Stimulated activated CD4-positive, alpha-beta T cell treated with anti-CD3 and anti-CD28 coated beads, Interleukin-1b, Interleukin-23, amount 100 ng/mL, for 48 hours (primary cell): ENCODE data around the gene TRMT10B.

Experiments
- DNase-seq: peaks from one replicate; pipeline ENCODE4 v3.0.0-alpha.2; 2020

Gene TRMT10B, protein sequence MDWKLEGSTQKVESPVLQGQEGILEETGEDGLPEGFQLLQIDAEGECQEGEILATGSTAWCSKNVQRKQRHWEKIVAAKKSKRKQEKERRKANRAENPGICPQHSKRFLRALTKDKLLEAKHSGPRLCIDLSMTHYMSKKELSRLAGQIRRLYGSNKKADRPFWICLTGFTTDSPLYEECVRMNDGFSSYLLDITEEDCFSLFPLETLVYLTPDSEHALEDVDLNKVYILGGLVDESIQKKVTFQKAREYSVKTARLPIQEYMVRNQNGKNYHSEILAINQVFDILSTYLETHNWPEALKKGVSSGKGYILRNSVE

DNA sequence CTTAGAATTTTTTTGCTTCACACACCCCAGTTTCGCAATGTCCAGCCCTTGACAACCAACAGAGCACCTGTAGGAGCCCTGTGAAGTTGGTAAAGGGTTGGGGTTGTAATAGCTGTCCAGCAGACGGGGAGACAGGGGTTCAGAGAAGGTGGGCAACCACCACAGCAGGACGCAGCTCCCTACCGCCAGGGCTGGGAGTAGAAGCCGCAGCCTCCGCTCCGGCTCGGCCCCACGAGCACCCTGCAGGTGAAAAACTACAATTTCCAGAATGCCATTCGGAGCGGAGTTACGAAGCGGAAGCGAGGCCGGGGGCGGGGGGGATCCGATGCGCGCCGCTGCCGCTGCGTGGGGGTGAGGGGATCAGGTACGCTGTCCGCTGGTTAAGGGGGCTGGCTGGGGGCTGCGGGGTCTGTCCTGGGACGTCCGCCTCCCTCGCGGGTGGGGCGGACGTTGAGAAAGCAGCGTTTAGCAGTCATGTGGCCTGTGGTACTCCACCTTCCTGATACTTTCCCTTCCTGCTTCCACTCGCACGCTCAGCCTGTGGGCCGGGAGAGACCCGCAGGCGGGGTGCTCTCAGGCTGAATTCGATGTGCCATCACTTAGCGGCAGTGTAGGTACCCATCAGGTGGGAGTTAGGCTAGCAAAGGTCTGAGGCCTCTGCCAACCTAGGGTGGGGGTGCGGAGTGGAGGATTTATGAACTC lies at the start of gene TRMT10B:
TRMT10B (plus strand) TSS at position 317 of the 702 bp plus-strand sequence. CDS start 8,127 bp downstream, outside the sequence.
- peak; percentile 68 for DNase-seq

DNA sequence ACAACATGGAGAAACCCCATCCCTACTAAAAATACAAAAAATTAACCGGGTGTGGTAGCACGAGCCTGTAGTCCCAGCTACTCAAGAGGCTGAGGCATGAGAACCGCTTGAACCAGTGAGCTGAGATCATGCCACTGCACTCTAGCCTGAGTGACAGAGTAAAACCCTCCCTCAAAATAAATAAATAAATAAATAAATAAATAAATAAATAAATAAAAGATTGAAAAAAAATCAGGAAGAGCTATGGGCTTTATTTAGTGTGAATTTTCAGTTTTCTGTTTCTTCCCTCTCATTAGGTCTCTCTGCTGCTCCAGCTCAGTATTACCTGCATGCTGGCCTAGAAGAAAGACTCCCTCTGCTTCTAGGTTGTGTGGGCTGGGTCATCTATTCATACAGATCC lies 47.8 kb upstream of the TRMT10B start:
- DNase-seq = no peak

DNA sequence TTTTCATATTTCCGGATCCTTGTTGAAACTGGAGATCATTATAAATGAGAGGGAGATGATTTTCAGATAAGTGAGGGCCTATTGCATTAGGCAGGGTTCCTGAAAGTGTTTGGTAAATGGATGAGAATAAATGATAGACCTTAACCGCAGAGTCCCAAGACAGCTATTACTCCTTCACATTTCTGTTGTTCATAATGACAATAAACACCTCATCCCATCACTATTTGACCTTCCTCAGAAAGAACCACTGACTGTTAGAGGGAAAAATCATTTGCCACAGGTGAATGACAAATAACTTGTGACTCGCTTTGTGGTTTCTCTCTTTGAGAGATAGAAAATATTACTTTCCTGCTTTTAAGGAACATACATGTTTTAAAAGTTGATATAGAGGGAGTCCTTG lies 47.3 kb upstream of the TRMT10B start:
- no peak for DNase-seq

DNA sequence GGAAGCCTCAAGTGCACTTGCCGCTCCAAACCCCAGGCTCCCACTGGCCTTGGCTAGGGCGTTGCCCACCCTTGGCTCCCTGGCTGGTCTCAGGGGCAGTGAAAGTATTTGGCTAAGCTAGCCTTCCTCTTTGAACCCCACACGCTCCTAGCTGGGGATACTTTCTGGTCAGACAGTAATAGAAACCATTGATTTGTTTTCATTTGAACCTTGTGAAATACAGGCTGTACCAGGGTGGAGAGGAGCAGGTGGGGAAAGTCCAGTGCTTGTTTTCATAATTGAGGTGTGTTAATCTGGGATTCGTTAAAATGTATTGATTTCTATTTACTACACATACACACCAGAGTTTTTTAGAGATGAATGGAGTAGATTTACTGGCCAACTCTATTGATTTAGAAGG lies 45.9 kb upstream of the TRMT10B start:
- no peak for DNase-seq

DNA sequence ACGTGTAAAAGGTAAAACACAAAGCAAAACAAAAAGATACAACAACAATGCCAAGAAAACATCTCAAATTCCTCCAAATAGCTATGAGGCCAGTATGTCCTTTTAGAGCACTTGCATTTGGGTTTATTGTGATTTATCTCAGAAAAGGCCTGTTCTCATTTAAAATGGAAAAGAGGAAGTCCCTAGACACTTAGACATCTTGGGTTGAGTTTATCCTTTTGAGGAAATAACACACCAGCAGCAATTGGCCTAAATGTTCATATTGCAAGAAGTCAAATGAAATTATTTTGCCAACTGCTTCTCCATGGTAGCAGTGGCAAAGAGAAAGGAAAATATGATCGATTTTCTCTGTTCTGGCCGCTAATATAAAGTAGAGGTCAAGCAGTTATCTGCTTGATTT lies 43.6 kb upstream of the TRMT10B start:
- no peak for DNase-seq

DNA sequence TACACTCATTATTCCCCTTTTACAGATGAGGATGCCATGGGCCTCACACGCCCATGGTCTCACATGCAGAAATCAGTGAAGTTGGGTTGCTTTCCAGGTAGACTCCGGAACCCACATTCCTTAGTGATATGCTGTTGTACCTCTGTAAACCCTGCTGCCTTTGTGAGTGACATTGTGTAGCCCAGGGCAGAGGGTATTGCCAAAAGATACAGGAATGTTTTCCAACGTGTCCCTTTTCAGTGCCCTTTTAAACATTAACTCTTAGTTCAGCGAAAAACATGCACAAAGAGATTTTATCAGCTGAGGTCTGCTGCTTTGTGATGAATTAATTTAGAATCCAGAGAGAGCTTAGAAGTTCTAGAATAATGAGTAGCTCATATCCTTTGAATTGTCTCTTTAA lies 38.3 kb upstream of the TRMT10B start:
- DNase-seq = no peak

DNA sequence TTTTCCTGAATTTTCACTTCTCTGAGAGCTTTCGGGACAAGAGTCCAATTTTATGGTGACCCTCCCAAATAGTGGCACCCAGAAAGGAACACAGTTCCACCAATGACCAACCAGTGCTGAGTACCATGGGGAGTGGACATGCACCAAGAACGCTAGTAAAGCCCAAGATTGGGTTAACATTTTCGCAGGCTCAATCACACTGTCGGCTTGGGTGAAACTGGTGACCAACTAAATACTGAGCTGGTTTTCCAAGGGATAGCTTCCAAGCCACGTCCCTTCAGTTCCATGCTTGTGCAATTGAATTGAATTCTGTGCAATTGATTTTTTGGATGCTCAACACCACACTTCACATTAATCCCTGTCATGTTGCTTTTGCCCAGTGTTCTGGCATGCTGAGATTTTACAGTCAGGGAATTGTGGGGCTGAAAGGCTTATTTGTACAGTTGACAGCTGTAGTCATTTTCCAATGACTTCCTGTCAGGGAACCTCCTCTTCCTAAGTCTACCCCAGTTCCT lies 37.6 kb upstream of the TRMT10B start:
- no peak for DNase-seq

DNA sequence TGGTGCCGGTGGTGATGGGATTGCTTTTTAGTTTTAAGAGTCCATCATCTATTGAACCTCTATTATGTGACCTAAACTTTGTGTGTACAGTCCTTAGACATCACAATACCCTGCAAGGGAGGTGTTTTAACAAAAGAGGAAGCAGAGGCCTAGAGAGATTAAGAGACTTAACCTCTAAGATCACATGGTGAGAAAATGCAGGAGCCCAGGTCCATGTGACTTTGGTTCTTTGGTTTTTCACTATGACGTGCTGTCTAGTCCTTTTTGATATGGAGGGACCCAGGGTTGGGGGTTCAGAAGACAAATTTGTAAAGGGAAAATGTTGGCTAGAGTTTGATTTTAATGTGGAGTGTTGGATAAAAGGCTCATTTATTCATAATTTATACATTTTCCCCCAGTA lies 34.1 kb upstream of the TRMT10B start:
- no peak for DNase-seq

DNA sequence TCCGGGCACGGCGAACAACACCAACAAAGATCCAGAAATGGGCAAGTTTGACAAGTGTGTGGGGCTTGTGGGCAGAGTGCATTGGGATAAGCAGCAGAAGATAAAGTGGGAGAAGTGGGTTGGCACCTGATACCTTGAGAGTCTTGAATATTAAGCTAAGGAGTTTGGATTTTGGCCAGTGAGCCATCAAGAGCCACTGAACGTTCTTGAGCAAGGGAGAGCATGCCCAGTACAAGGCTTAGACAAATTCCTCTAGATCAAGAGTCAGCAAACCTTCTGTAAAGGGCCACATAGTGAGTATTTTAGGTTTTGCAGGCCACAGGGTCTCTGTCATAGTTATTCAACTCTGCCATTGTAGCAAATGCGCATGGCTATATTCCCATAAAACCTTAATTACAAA lies 26.6 kb upstream of the TRMT10B start:
- no peak for DNase-seq

DNA sequence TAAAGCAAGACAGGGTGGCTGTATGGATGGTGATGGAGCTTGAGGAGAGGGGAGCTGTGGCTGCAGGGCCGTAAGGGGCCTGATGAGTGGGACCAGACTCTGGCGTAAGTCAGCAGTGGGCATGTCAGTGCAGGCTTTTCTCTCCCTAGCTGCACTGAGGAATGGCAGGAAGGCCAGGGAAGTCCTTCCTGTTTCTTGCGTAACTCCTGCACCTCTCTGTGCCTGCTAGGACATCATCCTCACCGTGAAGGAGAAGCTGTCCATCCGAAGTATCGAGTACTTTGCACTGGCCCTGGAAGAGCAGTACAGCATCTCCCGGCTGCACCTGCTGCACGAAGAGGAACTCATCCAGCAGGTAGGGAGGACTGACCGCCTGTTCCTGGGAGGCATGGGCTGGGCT lies 24.1 kb upstream of the TRMT10B start:
- DNase-seq = no peak

DNA sequence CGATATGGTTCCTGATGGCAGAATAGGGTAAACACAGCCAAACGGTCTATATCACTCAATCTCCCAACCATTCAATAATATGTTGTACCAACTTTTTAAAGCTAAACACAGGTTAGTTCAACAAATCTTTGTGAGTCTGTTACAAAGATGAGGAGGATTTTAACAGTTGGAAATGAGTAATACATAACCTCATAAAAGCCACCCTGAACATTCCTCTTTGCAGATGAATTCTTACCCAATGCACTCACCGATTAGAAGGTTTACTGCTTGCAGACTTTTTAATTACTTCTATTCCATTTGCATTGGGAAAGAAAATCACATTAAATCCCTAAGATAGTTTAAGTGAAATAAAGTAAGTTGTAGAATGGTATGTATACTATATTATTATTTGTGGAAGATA lies 23.3 kb upstream of the TRMT10B start:
- DNase-seq = no peak

DNA sequence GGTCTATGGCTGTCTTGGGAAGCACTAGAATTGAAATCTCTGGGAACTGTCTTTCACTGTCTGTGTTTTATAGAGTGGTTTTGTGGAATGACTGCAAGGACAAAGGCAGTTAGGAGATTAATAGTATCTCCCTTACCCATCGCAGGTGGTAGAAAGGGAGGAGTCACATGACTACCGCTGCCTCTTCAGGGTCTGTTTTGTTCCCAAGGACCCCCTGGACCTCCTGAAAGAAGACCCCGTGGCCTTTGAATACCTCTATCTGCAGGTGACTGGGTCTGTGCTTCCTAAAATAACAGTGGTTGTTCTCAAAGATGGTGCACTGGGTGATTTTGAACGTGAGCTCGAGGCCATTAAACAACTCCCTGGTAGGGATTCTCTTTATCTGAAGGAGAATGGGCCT lies 22.8 kb upstream of the TRMT10B start:
- DNase-seq = no peak

DNA sequence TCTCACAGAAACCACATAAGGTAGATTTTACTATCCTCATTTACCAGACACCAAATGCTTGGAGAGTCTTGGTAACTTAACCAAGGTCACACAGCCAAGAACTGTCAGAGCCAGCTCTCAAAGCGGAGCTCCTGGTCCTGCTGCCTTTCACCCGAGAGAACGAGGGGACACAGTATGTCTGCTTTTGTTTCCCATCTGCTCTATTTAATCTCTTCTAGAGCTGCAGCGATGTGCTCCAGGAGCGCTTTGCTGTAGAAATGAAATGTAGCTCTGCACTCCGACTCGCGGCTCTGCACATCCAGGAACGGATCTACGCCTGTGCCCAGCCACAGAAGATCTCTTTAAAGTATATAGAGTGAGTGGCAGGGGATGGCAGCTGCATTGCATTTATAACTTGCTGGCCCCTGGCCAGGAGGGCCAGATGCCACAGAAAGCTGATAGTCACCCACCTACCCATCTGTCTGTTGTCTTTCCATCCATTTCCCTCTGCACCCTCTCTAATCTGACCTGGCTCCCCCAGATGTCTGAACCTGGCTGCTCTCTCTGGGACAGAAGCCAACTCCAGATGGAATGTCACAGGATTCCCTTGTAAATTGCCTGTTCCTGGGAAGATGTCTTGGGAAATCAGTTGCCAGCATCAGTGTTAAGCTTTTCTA lies 21.4 kb upstream of the TRMT10B start:
- no peak for DNase-seq

DNA sequence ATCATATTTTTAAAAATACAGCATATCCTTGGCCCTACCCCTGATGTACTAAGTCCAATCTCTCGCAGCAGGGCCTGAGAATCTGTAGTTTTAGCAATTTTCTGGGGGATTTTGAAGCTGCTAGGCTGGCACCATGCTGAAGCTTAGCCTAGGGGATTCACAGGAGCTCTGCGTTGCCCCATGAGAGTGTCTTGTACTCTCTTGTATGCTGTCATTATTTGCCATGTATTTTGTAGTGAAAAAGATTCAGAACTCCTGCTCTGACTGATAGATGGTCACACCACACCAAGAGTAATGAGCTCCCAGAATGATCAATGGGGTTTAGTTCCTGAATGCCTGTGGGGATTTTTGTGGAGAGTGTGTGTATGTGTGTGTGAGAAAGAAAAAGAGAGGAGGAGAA lies 20.7 kb upstream of the TRMT10B start:
- DNase-seq = no peak

DNA sequence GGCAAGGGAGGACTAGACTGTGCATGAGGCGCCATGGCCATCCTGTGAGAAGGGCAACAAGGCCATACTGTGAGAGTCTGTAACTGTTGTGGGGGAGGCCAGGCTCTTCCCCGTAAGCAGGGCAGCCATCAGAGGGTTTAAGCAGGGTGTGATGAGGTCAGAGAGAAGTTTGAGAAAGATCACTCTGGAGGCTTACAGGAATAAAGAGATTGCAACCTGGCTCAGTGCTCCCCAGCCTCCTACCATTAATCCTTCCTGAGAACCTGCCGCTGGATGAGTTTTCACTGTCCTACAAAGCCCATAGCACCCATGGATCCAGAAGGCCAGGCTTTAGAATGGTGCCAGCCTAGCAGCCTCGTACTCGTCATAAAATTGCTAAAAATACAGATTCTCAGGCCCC lies 14.4 kb upstream of the TRMT10B start:
- DNase-seq = no peak

DNA sequence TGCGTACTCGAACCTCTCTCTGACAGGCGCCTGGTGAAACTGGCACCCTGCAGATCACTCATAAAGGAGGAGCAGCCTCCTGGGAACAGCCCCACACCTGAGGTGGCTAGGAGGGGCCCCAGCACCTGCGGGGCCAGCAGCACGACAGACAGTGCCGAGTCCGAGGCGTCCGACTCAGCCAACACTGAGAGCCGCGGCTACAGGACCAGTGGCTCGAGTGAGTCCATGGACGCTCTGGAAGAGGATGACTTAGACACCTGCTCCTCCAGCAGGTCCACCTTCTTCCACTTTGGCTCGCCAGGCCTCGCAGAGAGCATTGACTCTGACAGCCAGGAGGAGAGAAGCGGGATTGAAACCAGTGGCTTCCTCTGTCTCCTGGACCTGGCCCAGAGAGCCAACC lies 13.5 kb upstream of the TRMT10B start:
- no peak for DNase-seq

DNA sequence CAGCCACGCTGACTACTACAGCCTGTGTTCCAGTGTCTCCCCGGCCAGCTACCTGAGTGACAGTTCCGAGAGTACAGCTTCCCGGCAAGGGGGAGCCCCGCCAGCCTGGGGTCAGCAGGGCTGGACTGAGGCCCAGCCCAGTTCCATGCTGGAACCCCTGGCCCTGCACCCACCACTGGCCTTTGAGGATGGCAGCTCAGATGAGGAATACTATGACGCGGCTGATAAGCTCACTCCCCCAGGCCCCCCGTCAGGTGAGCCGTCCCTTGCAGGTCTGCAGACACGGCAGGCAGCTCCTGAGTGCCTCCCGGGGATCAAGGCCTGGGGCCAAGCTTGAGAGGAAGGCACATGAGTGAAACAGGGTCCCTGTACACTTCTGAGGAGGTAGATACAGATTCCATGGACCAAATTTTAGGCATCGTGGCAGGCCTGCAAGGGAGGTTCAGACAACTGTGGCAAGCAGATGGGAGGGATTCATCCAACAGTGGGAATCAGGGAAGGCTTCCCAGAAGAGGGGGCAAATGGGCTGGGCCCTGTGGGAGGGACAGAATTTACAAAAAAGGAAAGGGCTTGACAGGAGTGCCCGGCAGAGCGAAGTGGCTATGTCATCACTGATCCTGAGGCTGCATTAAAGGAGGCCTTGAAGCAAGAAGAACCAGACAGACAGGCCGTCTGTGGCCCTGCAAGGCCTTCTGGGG lies 12.8 kb upstream of the TRMT10B start:
- no peak for DNase-seq

DNA sequence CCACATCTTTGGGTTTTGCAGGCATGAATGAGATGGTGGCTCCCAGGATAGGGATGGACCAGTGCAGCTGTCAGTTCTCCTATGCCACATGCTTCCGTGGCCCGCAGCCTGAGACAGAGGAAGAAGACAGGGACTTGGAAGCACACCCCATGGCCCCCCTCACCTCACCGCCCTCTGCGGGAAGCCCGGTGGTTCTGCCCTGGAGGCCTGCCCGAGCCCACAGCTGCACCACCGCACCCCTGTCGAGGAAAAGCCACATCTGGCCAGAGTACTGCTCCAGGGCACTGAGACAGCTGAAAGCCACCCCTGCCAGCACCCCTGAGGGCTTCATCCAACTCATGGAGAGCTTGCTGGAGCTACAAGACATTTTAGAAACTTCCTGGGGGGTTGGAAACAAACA lies 7.6 kb upstream of the TRMT10B start:
- DNase-seq = no peak

DNA sequence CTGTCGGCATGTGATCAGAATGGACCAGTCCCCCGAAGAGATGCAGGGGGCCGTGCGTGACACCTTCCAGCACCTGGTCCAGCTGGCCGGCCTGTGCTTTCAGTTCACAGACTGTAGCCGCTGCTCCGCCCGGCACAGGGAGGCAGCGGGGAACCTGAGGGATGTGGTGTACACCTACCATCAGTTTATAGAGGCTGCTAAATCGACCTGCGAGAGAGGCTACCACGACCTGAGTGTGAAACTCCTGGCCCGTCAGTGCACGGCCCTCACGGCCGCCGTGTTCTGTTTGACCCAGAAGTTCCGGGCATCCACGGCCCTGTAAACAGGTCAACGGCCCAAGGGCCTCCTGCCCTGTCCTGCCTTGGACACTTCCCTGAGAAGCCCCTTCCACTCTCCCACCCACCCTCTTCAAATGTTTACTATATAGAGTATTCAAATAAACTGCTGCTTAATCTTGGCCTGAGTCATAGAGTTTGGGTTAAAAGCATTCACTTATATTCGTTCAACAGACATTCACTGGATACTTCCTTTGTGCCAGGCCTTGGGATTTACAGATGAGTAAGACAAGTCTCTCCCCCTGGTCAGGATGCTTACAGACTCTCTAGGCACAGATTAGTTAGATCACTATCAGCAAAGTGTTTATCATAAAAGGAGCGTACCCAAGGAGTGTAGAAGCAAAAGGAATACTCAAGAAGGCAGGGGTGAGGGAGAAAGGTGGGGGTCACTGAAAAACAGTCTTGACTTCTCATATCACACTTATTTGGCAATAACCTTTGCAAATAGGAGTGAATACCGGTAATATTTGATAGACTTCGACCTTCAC lies 6.9 kb upstream of the TRMT10B start:
- no peak for DNase-seq

DNA sequence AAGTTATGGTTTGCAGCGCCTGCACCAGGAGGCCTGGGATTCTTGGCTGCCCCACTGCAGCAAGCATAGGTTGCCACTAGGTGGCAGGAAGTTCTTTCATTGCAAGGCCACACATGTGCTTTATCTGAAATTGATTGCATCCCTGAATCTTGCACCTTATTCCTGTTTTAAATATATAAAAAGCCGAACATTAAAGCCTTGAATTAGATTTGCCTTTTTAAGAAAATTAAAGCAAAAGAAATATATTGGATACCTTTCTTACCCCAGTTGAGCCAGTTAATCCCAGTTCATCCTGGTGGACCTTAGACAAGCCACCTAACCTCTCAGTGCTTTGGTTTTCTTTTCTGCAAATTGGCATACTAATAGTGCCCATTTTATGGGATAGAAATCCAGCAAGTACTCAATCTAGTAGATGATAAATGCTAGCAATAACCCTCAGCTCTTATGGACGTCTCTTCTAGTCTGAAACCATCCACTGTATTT lies 6.3 kb upstream of the TRMT10B start:
- peak; percentile 58 for DNase-seq

DNA sequence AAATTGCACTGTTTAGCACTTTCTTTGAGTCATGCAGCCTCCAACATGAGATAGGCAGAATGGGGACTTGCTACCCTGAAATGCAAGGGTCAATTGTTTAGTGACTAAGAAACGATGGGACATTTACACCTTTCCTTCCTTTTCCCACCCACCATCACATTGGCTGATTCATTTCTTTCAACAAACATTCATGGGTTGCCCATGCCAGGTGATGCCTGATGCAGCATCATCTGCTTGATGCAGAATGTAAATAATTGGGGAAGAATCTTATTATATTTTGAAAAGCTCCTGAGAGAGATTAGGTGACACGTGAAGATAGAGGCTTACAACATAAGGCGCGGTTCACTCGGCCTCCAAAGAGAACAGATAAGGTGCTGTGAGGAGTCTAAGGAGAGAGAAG lies 4.5 kb upstream of the TRMT10B start:
- DNase-seq = no peak

DNA sequence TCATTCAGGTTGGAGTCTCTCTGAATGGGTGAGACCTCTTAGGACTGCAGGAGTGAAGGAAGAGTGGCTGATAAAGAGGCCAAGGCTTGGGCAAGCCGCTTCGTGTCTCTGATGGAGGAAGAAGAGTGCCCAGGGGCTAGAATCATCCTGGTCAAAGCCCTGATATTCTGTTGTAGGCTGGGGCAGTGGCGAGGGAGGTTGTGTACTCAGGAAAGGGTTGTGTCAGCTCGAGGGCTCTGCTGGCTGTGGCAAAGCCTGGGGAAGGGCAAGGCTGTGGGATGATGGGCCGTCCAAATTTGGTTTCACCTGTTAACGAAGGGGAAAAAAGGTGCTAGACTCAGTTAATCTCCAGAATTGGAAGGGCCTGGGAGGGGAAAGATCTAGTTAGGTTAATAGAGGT lies 2.4 kb upstream of the TRMT10B start:
- no peak for DNase-seq
